IMR-90 (cell line): ENCODE data around the gene MSI2. TPM values are rescaled to one million over a fixed set of nuclear protein-coding genes. Genes with fewer than 3 reads are reported as not detected.

Source experiments
- ATAC-seq: fragments of 200-7000 bp; cut with Tn5 transposase; 2 replicates; pipeline ENCODE4 v1.9.1; 2020; ENCODE audit warnings: low read depth, mild to moderate bottlenecking, moderate library complexity
- BruUV-seq: library from RNA; stranded (reverse); fragments of 400-500 nt; replicated peaks from 2 replicates; lab custom pipeline; 2021; lab: Mats Ljungman, UMichigan
- CTCF ChIA-PET: fragments of 300-600 bp; formaldehyde crosslinking; extraction: SDS; loops from one replicate; lab custom pipeline; 2021; ENCODE audit warnings: antibody characterized with exemption; lab: Yijun Ruan, JAX
- POLR2A ChIA-PET: fragments of 300-600 bp; sonication (Branson Sonifier 250); formaldehyde crosslinking; loops from one replicate; lab custom pipeline; 2022; ENCODE audit warnings: antibody characterized with exemption; ENCODE audit not compliant: unreplicated experiment; lab: Charles Lee
- DNase-seq: peaks from one replicate; pipeline ENCODE4 v3.0.0; 2013
- H2AFZ ChIP-seq: replicated peaks from 2 replicates; pipeline ENCODE3; 2013; ENCODE audit warnings: low read length, mild to moderate bottlenecking; ENCODE audit not compliant: poor library complexity
- H2AK5ac ChIP-seq: 2 replicates; pipeline ENCODE4 v1.6.1; 2013; ENCODE audit warnings: low read depth, low read length, inconsistent platforms
- H2AK9ac ChIP-seq: replicated peaks from 2 replicates; pipeline ENCODE3; 2013; ENCODE audit warnings: mild to moderate bottlenecking, low read depth, low read length, moderate library complexity; ENCODE audit not compliant: poor library complexity
- H2BK120ac ChIP-seq: 2 replicates; pipeline ENCODE4 v1.6.1; 2013; ENCODE audit warnings: low read depth, low read length, inconsistent platforms
- H2BK15ac ChIP-seq: 3 replicates; pipeline ENCODE4 v1.6.1; 2013; ENCODE audit warnings: low read depth, low read length, inconsistent platforms
- H2BK20ac ChIP-seq: 2 replicates; pipeline ENCODE4 v1.6.1; 2013; ENCODE audit warnings: low read depth, mild to moderate bottlenecking, inconsistent platforms, low read length, moderate library complexity
- H2BK5ac ChIP-seq: 2 replicates; pipeline ENCODE4 v1.6.1; 2013; ENCODE audit warnings: mild to moderate bottlenecking, low read depth, low read length, inconsistent platforms; ENCODE audit not compliant: poor library complexity, severe bottlenecking
- H3K14ac ChIP-seq: replicated peaks from 2 replicates; pipeline ENCODE4 v1.6.1; 2013; ENCODE audit warnings: low read depth, low read length, inconsistent platforms
- H3K18ac ChIP-seq: 2 replicates; pipeline ENCODE4 v1.6.1; 2013; ENCODE audit warnings: low read depth, low read length, control low read depth
- H3K23ac ChIP-seq: 2 replicates; pipeline ENCODE4 v1.6.1; 2013; ENCODE audit warnings: low read depth, low read length, inconsistent platforms
- H3K27ac ChIP-seq: 2 replicates; pipeline ENCODE4 v1.5.1; 2013; ENCODE audit warnings: mild to moderate bottlenecking, control low read depth, low read length; ENCODE audit not compliant: insufficient read depth
- H3K27me3 ChIP-seq: 2 replicates; pipeline ENCODE4 v1.6.1; 2013; ENCODE audit warnings: low read length; ENCODE audit not compliant: control insufficient read depth, insufficient read depth
- H3K36me3 ChIP-seq: 2 replicates; pipeline ENCODE4 v1.6.1; 2013; ENCODE audit warnings: low read length, mixed read lengths; ENCODE audit not compliant: control insufficient read depth, insufficient read depth
- H3K4ac ChIP-seq: 2 replicates; pipeline ENCODE4 v1.6.1; 2013; ENCODE audit warnings: low read depth, low read length, inconsistent platforms
- H3K4me1 ChIP-seq: 2 replicates; pipeline ENCODE4 v1.6.1; 2013; ENCODE audit warnings: low read length, mixed read lengths; ENCODE audit not compliant: control insufficient read depth, insufficient read depth
- H3K4me2 ChIP-seq: 2 replicates; pipeline ENCODE4 v1.6.1; 2013; ENCODE audit warnings: low read depth, mild to moderate bottlenecking, control low read depth, low read length, moderate library complexity
- H3K4me3 ChIP-seq: 2 replicates; pipeline ENCODE4 v1.5.1; 2013; ENCODE audit warnings: low read depth, mild to moderate bottlenecking, control low read depth, low read length, moderate library complexity; ENCODE audit not compliant: insufficient read depth
- H3K56ac ChIP-seq: 2 replicates; pipeline ENCODE4 v1.6.1; 2013; ENCODE audit warnings: low read length, inconsistent platforms; ENCODE audit not compliant: insufficient read depth; ENCODE audit errors: extremely low read depth
- H3K79me1 ChIP-seq, 2 experiments: 2 replicates each; pipeline ENCODE4 v1.6.1; 2013; ENCODE audit warnings: low read length in 2 of 2, inconsistent platforms in 1 of 2, low read depth in 1 of 2
- H3K9ac ChIP-seq: 2 replicates; pipeline ENCODE4 v1.6.1; 2013; ENCODE audit warnings: low read depth, low read length, control low read depth
- H3K9me1 ChIP-seq: 2 replicates; pipeline ENCODE4 v1.6.1; 2013; ENCODE audit warnings: low read length, inconsistent platforms; ENCODE audit not compliant: insufficient read depth
- H3K9me3 ChIP-seq: 2 replicates; pipeline ENCODE4 v1.6.1; 2013; ENCODE audit warnings: low read length; ENCODE audit not compliant: control insufficient read depth, insufficient read depth
- H4K20me1 ChIP-seq: 2 replicates; pipeline ENCODE4 v1.6.1; 2013; ENCODE audit warnings: low read length, inconsistent platforms; ENCODE audit not compliant: insufficient read depth
- H4K5ac ChIP-seq: 2 replicates; pipeline ENCODE4 v1.6.1; 2013; ENCODE audit warnings: mild to moderate bottlenecking, low read depth, low read length, control low read depth
- H4K8ac ChIP-seq, 2 experiments: 2 replicates each; pipeline ENCODE4 v1.6.1; 2013; ENCODE audit warnings: low read depth in 2 of 2, low read length in 2 of 2, control low read depth in 1 of 2, inconsistent platforms in 1 of 2
- H4K91ac ChIP-seq: 2 replicates; pipeline ENCODE4 v1.6.1; 2013; ENCODE audit warnings: low read depth, low read length, inconsistent platforms; ENCODE audit not compliant: insufficient read depth
- BHLHE40 ChIP-seq: fragments of 150-350 bp; IDR thresholded peaks from 2 replicates; pipeline ENCODE4 v1.6.1; 2016; ENCODE audit warnings: mild to moderate bottlenecking, low read depth, low read length
- CEBPB ChIP-seq: IDR thresholded peaks from 2 replicates; pipeline ENCODE4 v1.6.1; 2012; ENCODE audit warnings: low read depth, low read length, improper control_type of control experiment
- CHD1 ChIP-seq: IDR thresholded peaks from 2 replicates; pipeline ENCODE4 v1.6.1; 2012; ENCODE audit warnings: low read depth, low read length, improper control_type of control experiment
- ELK1 ChIP-seq: fragments of 150-350 bp; IDR thresholded peaks from 2 replicates; pipeline ENCODE4 v1.6.1; 2016; ENCODE audit warnings: low read depth, mild to moderate bottlenecking, low read length, moderate library complexity, borderline replicate concordance
- FOS ChIP-seq: fragments of 150-350 bp; IDR thresholded peaks from 2 replicates; pipeline ENCODE4 v1.6.1; 2016; ENCODE audit warnings: low read depth, low read length
- MAZ ChIP-seq: IDR thresholded peaks from 2 replicates; pipeline ENCODE4 v1.6.1; 2012; ENCODE audit warnings: low read depth, mild to moderate bottlenecking, low read length, improper control_type of control experiment, moderate library complexity, borderline replicate concordance
- MXI1 ChIP-seq: IDR thresholded peaks from 2 replicates; pipeline ENCODE4 v1.6.1; 2012; ENCODE audit warnings: low read depth, mild to moderate bottlenecking, low read length, moderate library complexity, borderline replicate concordance
- NFE2L2 ChIP-seq: fragments of 150-350 bp; IDR thresholded peaks from 2 replicates; pipeline ENCODE4 v1.6.1; 2016; ENCODE audit warnings: low read depth, mild to moderate bottlenecking, low read length
- POLR2A ChIP-seq: IDR thresholded peaks from 2 replicates; pipeline ENCODE4 v1.6.1; 2012; ENCODE audit warnings: mild to moderate bottlenecking, low read depth, low read length
- RAD21 ChIP-seq: IDR thresholded peaks from 2 replicates; pipeline ENCODE4 v1.6.1; 2012; ENCODE audit warnings: low read length, improper control_type of control experiment
- RCOR1 ChIP-seq: IDR thresholded peaks from 2 replicates; pipeline ENCODE4 v1.6.1; 2012; ENCODE audit warnings: mild to moderate bottlenecking, low read length, improper control_type of control experiment; ENCODE audit not compliant: insufficient replicate concordance
- RFX5 ChIP-seq: IDR thresholded peaks from 2 replicates; pipeline ENCODE4 v1.8.0; 2012; ENCODE audit warnings: low read depth, mild to moderate bottlenecking, low read length, moderate library complexity
- SMC3 ChIP-seq: fragments of 150-350 bp; IDR thresholded peaks from 2 replicates; pipeline ENCODE4 v1.6.1; 2016; ENCODE audit warnings: low read depth, mild to moderate bottlenecking, antibody characterized with exemption, low read length, moderate library complexity
- USF2 ChIP-seq: fragments of 150-350 bp; IDR thresholded peaks from 2 replicates; pipeline ENCODE4 v1.6.1; 2017; ENCODE audit warnings: mild to moderate bottlenecking, antibody characterized with exemption, low read length, low read depth
- WGBS, 2 experiments: methylation state at CpG; one replicate each; pipeline versions ENCODE4 v1.1.5 to v1.1.7; 2013; ENCODE audit warnings: missing lambda C conversion rate in 2 of 2; ENCODE audit not compliant: insufficient read length in 1 of 2; ENCODE audit errors: extremely low coverage in 2 of 2; 5-methylcytosine and 5-hydroxymethylcytosine counted together
- dilution Hi-C: fragments of 300-500 bp; cut with HindIII; formaldehyde crosslinking; loops from one replicate; pipeline ENCODE4 v1.14.3; 2018; ENCODE audit warnings: low sequenced_read_pairs; ENCODE audit not compliant: unreplicated experiment
- in situ Hi-C: fragments of 300-500 bp; cut with MboI; formaldehyde crosslinking; loops from 3 replicates; pipeline ENCODE4 v1.14.3; 2019; ENCODE audit warnings: low sequenced_read_pairs, inconsistent platforms, mixed read lengths
- intact Hi-C: fragments of 100-400 bp; cut with micrococcal nuclease; formaldehyde crosslinking; loops from 2 replicates; pipeline ENCODE4 v1.10.0; 2022
- polyA plus RNA-seq, 3 experiments: library from polyadenylated mRNA; depleted of rRNA; stranded (reverse); fragments of >200 nt; gene quantifications; 2 replicates each; pipeline ENCODE4 v1.2.3, GENCODE V29; 2012; ENCODE audit warnings: low replicate concordance in 1 of 3
- total RNA-seq: library from RNA; depleted of rRNA; stranded (reverse); fragments of >200 nt; gene quantifications from 2 replicates; pipeline ENCODE4 v1.2.3, GENCODE V29; 2012
- TF ChIP-seq, protein P1 (sequence below): conservative IDR thresholded peaks from 2 replicates; pipeline ENCODE4 v1.5.1; 2012; ENCODE audit warnings: mild to moderate bottlenecking, low read depth, low read length, improper control_type of control experiment

The MSI2 gene
- total and polyA plus RNA-seq, 2 of the 4 experiments (the other 2 are of a cell fraction), result 13.0 to 16.0 TPM

DNA sequence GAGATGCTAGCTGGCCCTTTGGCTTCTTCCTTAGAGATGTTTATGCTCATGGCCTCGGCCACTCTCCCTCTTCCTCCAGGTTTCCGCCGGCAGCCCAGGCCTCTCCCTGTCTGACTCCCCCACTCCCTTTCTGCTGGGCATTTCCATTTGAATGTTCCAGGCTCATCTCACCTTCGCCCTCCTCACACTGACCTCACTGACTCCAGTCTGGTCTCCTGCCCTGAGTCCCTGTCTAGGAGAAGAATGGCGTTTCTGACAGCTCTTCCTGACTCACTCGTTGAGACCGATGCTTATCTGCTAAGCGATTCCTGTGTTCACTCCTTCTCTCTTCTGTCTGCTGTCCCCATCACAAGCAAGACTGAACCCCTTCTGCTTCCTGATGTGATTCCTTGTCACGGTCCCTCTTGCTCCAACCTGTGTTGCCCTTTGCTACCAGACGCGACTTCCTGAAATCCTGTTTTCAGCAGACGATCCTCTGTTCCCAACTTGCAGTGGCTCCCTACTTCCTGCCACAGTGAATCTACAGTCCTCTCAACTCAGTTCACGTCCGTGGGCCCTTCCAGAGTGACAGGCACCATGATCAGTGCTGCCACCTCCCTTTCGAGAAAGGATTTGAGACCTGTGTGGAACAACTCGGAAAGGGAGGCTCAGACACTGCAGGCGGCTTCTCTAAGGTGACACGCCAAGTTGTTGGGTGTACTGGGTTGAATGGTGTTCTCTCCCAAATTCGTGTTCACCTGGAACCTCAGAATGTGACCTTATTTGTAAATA lies 176.4 kb downstream of the MSI2 start:
- dilution Hi-C loops (no loop called here), in situ Hi-C loops (no loop called here), intact Hi-C loops (no loop called here)
- H3K18ac ChIP-seq, result no peak overlapping the region
- no peak overlapping the region for H2BK20ac ChIP-seq
- H3K9me1 ChIP-seq, result no peaks in the 10 kb centered on the region; the same call in 1 of the 2 replicates
- no peak overlapping the region for H3K56ac ChIP-seq
- no peak overlapping the region for H4K91ac ChIP-seq
- no peak overlapping the region for H2AK5ac ChIP-seq
- no peak overlapping the region for H3K23ac ChIP-seq
- H3K79me1 ChIP-seq, result peaks cover 3 to 15% of the 10 kb centered on the region in 2 experiments; a peak in 3 of 4 replicates
- DNase-seq (no peak), ATAC-seq (no peak)
- ChIA-PET CTCF (interaction anchor here (1.3 kb wide), 1 partner anchor 9 kb away, joined by 3 read pairs; no protein-coding TSS in a partner anchor), POLR2A (no interaction called here)
- no peak overlapping the region for H3K4me3 ChIP-seq
- no TSS peak for BruUV-seq
- no peaks in the 10 kb centered on the region for H4K20me1 ChIP-seq
- no peak overlapping the region for H2BK15ac ChIP-seq
- no peak overlapping the region for H2BK120ac ChIP-seq
- no peaks in the 10 kb centered on the region for H3K36me3 ChIP-seq
- H3K4me1 ChIP-seq, result no peaks in the 10 kb centered on the region
- no peak overlapping the region for H3K4ac ChIP-seq
- no peak overlapping the region for H2AK9ac ChIP-seq
- H3K27me3 ChIP-seq, result no peaks in the 10 kb centered on the region
- H2AFZ ChIP-seq, result no peak overlapping the region
- no peak overlapping the region for H3K9ac ChIP-seq
- no peak overlapping the region for H4K5ac ChIP-seq
- H3K9me3 ChIP-seq, result no peaks in the 10 kb centered on the region
- H3K14ac ChIP-seq, result 0 out of 2 replicates have a peak overlapping the region, but pooled peaks have one; percentile 26
- no peak overlapping the region for H4K8ac ChIP-seq
- WGBS, 2 experiments, result 80% methylated on average over 11 of the region's 19 CpGs; no CpG with 5 or more reads in 1 of the 2 experiments
- no peak overlapping the region for H3K4me2 ChIP-seq
- H2BK5ac ChIP-seq, result no peak overlapping the region
- no peak overlapping the region for H3K27ac ChIP-seq
- TF ChIP-seq, protein P1, sequence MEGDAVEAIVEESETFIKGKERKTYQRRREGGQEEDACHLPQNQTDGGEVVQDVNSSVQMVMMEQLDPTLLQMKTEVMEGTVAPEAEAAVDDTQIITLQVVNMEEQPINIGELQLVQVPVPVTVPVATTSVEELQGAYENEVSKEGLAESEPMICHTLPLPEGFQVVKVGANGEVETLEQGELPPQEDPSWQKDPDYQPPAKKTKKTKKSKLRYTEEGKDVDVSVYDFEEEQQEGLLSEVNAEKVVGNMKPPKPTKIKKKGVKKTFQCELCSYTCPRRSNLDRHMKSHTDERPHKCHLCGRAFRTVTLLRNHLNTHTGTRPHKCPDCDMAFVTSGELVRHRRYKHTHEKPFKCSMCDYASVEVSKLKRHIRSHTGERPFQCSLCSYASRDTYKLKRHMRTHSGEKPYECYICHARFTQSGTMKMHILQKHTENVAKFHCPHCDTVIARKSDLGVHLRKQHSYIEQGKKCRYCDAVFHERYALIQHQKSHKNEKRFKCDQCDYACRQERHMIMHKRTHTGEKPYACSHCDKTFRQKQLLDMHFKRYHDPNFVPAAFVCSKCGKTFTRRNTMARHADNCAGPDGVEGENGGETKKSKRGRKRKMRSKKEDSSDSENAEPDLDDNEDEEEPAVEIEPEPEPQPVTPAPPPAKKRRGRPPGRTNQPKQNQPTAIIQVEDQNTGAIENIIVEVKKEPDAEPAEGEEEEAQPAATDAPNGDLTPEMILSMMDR, result no peak
- no peak for TF ChIP-seq NFE2L2
- TF ChIP-seq CEBPB, result no peak
- no peak for TF ChIP-seq MAZ
- TF ChIP-seq MXI1, result no peak
- no peak for TF ChIP-seq POLR2A
- TF ChIP-seq ELK1, result no peak
- no peak for TF ChIP-seq RAD21
- TF ChIP-seq USF2, result no peak
- TF ChIP-seq RCOR1, result no peak
- no peak for TF ChIP-seq BHLHE40
- TF ChIP-seq CHD1, result no peak
- TF ChIP-seq FOS, result no peak
- no peak for TF ChIP-seq SMC3
- no peak for TF ChIP-seq RFX5
